Activated T-cell treated with anti-CD3 and anti-CD28 coated beads for 48 hours (primary cell): ENCODE measurements around the gene DGCR6L.
"Not testable (repeated sequence)": the region's sequence is repeated elsewhere in the genome, so short reads cannot be mapped to it uniquely, and the experiment has no call there.

ENCODE experiments used
- DNase-seq: peaks from one replicate; pipeline ENCODE4 v3.0.0-alpha.2; 2020; ENCODE audit warnings: low read depth

Gene DGCR6L

GRCh38 chr22:20275325-20275724 lies 44.5 kb downstream of the DGCR6L start:
- DNase-seq, result not testable (repeated sequence)

- not testable (repeated sequence) for DNase-seq
Measured at GRCh38 chr22:20274374-20274773, 45.5 kb downstream of the DGCR6L start.

- no peak for DNase-seq
Measured at GRCh38 chr22:20273758-20274181, 46.1 kb downstream of the DGCR6L start.

DNA sequence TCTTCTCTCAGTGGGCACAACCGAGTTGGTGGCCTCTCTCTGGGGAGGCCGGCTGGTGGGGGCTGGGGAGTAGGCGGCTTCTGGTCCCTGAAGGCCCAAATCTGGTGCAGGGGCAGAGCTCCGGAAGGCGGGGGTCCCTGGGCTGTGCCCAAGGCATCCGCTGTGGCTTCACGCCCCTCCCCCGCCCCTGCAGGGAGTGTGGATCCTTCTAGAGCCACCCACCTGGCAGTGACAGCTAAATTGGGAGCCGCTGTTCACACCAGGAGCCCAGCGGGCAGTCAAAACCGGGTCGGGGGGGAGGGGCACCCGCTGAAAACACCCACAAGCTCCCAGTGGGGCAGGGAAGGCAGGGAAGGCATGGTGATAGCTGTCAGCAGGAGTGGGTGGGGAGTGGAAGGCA lies 47.2 kb downstream of the DGCR6L start:
- DNase-seq, result no peak

DNA sequence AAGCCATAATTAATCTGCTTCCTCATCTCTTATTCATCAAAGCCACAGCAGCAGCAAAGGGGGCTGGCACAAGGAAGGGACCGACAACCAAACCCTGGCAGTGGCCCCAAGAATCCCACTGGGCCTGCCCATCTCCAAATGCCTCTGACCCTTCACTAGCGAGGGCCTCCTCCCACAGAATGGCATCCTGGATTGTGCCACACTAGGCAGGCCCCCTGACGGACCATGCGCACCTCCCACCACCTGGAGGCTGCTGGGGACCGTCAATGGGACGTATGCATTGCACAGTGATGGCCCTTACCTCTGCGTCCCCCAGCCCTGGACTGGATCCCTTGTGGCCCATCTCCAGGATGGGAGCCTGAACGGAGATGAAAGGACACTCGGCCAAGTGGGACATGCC lies 47.7 kb downstream of the DGCR6L start:
- DNase-seq, result no peak

DNA sequence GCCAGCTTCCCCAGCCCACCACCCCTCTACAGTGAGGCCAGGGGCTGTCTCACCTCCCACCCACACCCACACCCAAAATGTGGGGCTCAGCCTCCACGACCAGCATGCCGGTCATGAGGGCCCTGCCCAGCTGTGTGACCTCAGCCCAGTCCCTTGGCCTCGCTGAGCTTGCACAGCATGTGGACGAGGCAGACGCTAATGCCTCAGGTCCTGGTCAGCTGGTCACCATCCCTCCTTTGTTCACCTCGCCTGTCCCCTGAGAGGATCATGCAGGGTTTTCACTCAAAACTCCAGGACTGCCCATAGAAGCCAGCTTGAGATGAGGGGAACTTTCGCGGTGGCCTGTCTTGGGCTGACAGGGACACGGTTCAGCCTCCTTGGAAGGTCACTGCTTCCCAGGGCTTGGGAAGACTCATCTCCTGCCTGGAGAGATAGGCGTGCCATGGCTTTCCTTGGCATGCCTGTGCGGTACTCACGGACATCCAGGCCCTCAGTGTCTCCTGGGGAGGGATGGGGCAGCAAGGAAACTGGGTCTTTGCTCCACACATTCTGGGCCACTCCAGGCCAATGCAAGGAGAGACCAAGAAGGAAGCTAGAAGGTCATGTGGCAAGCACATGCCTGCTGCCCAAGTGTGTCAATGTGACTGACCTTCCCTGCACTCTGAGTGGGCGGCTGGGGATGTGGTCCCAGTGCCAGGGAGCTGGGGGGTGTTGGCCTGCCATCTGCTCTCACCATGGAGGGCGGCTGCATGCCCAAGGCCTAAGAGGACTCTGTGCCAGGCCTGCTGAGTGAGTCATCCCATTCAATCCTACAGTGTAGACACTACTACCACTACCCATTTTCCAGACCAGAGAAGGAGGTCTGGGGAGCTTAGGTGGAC lies 48.5 kb downstream of the DGCR6L start:
- DNase-seq, result no peak

GRCh38 chr22:20270190-20271113 lies 49.4 kb downstream of the DGCR6L start:
- DNase-seq, result not testable (repeated sequence)

DNA sequence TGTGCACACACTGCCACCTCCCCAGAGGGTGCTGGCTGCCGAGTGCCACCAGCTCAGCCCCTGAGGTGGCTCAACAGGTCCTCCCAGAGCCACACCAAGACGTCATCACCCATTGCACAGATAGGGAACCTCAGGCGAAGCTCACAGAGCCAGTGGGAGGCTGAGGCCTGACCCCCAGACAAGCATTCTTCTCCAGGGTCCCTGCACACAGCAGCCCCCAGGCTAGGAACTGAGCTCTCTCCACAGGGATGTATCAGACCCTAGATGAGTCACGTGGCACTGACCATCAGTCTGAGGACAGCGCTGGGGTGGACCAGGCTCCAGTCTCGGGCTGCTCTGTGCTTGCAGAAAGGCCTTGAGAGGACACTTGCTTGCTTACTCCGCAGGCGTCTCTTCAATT lies 50.2 kb downstream of the DGCR6L start:
- DNase-seq, result not testable (repeated sequence)

GRCh38 chr22:20269201-20269600 lies 50.7 kb downstream of the DGCR6L start:
- DNase-seq, result not testable (repeated sequence)

DNA sequence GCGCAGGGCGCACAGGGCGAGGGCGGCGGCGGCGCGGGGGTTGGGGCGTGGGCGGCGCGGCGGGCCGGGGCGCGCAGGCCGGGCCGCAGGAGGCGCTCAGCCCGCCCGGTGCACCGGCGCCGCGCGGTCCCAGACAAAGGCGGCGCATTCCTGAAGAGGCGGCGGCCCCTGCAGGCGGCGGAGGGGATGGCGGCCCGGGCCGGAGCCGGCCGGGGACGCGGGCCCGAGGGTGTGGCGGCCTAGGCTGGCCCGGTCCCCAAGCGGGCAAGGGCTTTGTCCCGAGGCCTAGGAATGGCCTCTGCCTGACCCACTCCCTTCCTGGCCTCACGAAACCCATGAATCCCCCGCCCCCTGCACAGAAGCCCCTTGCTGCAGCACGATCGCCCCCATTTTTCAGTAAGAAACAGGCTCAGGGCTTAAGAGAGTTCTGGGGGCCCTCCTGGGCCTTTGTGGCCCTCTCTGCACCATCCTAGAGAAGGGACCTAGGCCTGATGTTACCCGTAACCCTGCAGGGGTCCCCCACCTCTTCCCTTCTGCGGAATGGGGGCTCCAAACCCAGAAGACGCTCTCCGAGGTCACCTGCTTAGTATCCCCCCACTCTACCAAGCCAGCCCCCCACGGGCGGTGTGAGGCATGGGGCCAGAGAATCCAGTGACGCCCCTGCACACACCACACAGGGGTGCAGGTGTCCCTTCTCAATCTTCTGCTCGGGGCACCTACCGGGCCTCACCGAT lies 51.4 kb downstream of the DGCR6L start, which contains the start of gene RTN4R:
Gene RTN4R, minus strand, starts transcription at position 40 of the 734 bp plus-strand sequence. CDS start 226 bp downstream, outside the sequence.
- DNase-seq, result peak; percentile 65

DNA sequence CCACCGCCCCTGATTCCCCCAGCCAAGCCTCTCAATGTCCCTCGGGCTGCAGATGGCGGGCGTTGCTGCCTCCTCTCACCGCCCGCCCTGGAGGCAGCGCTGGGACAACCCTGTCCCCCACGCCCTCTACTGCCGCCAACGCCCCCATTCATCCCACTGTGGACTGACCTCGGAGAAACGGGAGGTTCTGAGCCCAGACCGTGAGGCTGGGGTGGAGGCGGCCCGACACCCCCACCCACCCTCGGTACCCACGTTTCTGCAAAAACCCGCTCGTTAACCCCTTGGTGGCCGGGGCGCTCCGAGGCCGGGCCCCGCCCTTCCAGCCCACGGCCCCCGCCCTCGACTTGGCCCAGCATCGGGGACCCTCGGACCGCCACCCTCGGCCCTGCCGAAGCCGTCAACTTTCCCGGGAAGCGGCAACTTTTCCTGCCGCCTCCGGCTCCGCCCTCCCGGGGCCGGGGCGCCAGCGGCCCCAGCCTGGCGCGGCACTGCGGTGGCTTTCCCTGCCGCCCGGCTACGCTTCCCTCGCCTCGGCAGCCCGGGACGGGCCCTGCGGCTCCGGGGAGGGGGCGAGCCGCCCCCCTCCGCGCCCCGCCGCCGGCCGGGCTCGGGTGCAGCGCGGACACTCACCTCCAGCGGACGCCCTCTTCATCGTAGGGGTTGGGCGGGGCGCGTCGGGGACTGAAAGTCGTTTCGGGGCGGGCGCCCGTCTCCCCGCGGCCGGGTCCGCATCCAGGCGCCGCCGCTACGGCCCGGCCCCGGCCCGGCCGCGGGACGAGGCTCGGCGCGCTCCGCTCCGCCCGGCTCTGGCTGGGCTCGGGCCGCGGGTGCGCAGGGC lies 52.2 kb downstream of the DGCR6L start:
- no peak for DNase-seq

- DNase-seq, result not testable (repeated sequence)
Measured at GRCh38 chr22:20266667-20267440, 53.0 kb downstream of the DGCR6L start.

DNA sequence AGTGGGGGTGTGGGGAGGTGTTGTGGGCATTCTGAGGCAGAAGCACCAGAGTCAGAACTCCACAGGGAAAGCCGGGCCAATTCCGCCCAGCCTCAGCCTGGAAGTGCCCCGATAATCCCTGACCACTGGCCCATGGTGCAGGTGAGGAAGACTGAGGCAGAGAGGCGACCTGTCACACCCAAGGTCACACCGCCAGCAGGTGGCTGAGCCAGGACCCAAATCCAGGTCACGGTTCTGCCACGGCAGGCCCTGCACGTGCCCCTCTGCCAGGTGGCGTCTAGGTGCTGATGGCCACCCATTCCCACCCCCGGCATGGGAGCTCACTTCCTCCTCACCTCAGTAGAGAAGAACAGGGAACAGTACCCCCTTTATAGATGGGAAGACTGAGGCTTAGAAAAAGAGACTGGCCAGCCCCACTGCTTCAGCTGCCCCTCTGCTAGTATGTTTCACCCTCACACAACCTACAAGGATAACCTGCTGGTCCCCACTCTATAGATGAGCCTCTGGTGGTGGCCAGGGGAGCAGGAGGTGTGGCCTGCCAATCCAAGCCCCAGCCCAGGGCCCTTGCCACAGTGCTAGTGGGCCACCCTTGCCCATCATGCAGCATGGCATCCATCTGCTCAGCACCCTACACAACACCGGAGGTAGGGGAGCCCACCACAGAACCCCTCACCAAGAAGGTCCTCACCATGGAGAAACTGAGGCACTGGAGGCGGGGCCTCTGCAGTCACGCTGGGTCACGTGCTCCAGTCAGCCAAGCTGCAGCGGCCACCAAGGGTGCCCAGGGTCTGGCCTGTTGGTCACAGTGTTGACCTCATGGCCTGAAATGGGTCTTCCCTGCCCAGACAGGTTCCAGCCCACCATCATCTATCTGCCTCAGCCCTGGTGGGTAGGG lies 53.8 kb downstream of the DGCR6L start:
- DNase-seq, result not testable (repeated sequence)

- no peak for DNase-seq
Measured at GRCh38 chr22:20264614-20265452, 55.0 kb downstream of the DGCR6L start.
